KMS-11 (cell line): ENCODE measurements around the gene PIP4K2C.

Experiments used
- H2AFZ ChIP-seq: fragments of 200-600 bp; sonication (generic); 2 replicates; pipeline ENCODE4 v1.6.1; 2016; ENCODE audit warnings: antibody characterized with exemption, mixed run types, low read depth
- H3K27ac ChIP-seq: fragments of 200-600 bp; sonication (generic); 2 replicates; pipeline ENCODE4 v1.6.1; 2016; ENCODE audit warnings: mild to moderate bottlenecking, mixed run types
- H3K27me3 ChIP-seq: fragments of 200-600 bp; sonication (generic); 2 replicates; pipeline ENCODE4 v1.6.1; 2017; ENCODE audit warnings: mild to moderate bottlenecking, low read depth, mixed run types, moderate library complexity; ENCODE audit not compliant: insufficient read depth
- H3K36me3 ChIP-seq: fragments of 200-600 bp; sonication (generic); 2 replicates; pipeline ENCODE4 v1.6.1; 2017; ENCODE audit warnings: mild to moderate bottlenecking, mixed run types; ENCODE audit not compliant: insufficient read depth
- H3K4me1 ChIP-seq: fragments of 200-600 bp; sonication (generic); 2 replicates; pipeline ENCODE4 v1.6.1; 2016; ENCODE audit warnings: mild to moderate bottlenecking, low read depth, mixed run types; ENCODE audit not compliant: poor library complexity, severe bottlenecking
- H3K4me2 ChIP-seq: fragments of 200-600 bp; sonication (generic); 2 replicates; pipeline ENCODE4 v1.7.0; 2016; ENCODE audit warnings: mild to moderate bottlenecking, mixed run types
- H3K4me3 ChIP-seq: fragments of 200-600 bp; sonication (generic); IDR thresholded peaks from 2 replicates; pipeline ENCODE4 v1.6.1; 2017; ENCODE audit warnings: low read depth, low read length, mixed read lengths; ENCODE audit not compliant: insufficient read depth
- H3K79me2 ChIP-seq: fragments of 200-600 bp; sonication (generic); 2 replicates; pipeline ENCODE4 v1.6.1; 2016; ENCODE audit warnings: low read depth, mixed run types; ENCODE audit not compliant: insufficient read depth
- H3K9ac ChIP-seq: fragments of 200-600 bp; sonication (generic); 2 replicates; pipeline ENCODE4 v1.6.1; 2016; ENCODE audit warnings: mild to moderate bottlenecking, mixed run types
- H4K20me1 ChIP-seq: fragments of 200-600 bp; sonication (generic); 2 replicates; pipeline ENCODE4 v1.6.1; 2016; ENCODE audit warnings: mild to moderate bottlenecking, mixed run types; ENCODE audit not compliant: insufficient read depth
- CTCF ChIP-seq: fragments of 200-600 bp; sonication (generic); conservative IDR thresholded peaks from 2 replicates; pipeline ENCODE4 v1.6.1; 2017; ENCODE audit warnings: low read depth, mild to moderate bottlenecking, antibody characterized with exemption, low read length, moderate library complexity, mixed read lengths

Gene PIP4K2C

DNA sequence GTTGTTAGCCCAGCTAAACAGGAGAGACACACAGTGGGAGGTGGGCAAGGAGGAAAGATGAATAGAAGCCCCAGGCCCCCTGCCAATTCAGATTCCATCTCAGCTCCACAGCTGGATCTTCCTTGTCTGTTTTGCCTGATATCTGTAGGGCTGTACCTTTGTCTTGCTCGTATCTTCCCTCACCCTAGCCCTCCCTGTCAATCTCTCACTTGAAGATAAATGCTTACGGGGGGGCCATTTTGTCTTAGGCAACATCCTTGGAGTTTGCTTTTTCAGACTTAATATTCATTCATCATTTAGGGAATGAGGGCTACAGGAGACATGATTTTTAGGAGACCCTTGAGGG is 38.7 kb upstream of the PIP4K2C start:
- no peaks in the 10 kb centered on the region for H4K20me1 ChIP-seq
- H3K4me1 ChIP-seq = peaks cover 28% of the 10 kb centered on the region
- TF ChIP-seq CTCF = no peak
- H3K36me3 ChIP-seq = no peaks in the 10 kb centered on the region
- H3K27ac ChIP-seq = no peak overlapping the region
- H3K27me3 ChIP-seq = peaks cover 29% of the 10 kb centered on the region
- no peak overlapping the region for H2AFZ ChIP-seq
- no peak overlapping the region for H3K4me3 ChIP-seq
- H3K9ac ChIP-seq = no peak overlapping the region
- no peaks in the 10 kb centered on the region for H3K79me2 ChIP-seq
- no peak overlapping the region for H3K4me2 ChIP-seq

DNA sequence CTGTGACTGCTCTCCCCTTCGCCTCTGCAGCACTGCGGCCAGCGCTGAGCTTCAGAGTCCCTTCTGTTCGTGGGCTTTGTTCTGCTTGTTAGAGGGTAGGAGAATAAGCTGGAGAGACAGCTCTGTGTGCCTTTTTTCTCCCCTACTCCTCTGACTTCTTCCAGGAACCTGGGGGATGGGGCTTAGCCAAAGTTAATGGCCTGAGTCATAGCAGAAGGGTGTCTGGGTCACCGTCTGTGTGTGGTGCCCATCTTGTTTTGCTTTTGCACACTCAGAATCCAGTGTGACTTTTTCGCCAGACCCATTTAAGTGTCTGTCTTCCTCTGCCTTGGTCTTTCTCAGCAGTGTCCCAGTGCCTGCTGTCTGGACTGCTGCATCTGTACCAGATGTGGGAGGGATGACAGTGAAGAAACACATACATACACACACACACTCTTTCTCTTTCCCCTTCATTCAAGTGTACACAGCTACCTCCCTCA is 38.1 kb upstream of the PIP4K2C start:
- H3K27ac ChIP-seq = no peak overlapping the region
- H3K4me1 ChIP-seq = peaks cover 22% of the 10 kb centered on the region
- no peak overlapping the region for H2AFZ ChIP-seq
- no peak for TF ChIP-seq CTCF
- no peaks in the 10 kb centered on the region for H4K20me1 ChIP-seq
- no peak overlapping the region for H3K9ac ChIP-seq
- H3K79me2 ChIP-seq = no peaks in the 10 kb centered on the region
- no peak overlapping the region for H3K4me3 ChIP-seq
- peaks cover 23% of the 10 kb centered on the region for H3K27me3 ChIP-seq
- no peaks in the 10 kb centered on the region for H3K36me3 ChIP-seq
- H3K4me2 ChIP-seq = no peak overlapping the region

GRCh38 chr12:57553343-57554202 is 37.4 kb upstream of the PIP4K2C start:
- Histone ChIP-seq H3K27ac (no peak overlapping the region), H3K27me3 (peaks cover 16% of the 10 kb centered on the region), H3K36me3 (no peaks in the 10 kb centered on the region), H2AFZ (no peak overlapping the region), H3K4me2 (no peak overlapping the region), H3K9ac (no peak overlapping the region), H3K4me1 (peaks cover 16% of the 10 kb centered on the region), H3K4me3 (no peak overlapping the region), H4K20me1 (no peaks in the 10 kb centered on the region), H3K79me2 (no peaks in the 10 kb centered on the region)
- TF ChIP-seq CTCF = no peak

DNA sequence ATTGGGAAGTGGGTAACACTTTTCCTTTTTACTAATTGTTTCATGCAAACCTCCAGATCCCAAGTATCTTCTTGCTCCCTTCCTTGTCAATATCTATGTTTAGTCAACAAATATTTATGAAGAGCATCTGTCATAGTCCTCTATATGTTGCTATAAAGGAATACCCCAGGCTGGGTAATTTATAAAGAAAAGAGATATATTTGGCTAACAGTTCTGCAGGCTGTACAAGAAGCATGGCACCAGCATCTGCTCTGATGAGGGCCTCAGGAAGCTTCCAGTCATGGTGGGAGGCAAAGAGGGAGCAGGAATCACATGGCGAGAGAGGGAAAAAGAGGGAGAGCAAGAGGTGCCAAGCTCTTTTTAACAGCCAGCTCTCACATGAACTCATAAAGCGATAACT is 36.5 kb upstream of the PIP4K2C start:
- TF ChIP-seq CTCF = no peak
- no peaks in the 10 kb centered on the region for H3K79me2 ChIP-seq

More for the DNA sequence above, 36.5 kb upstream of the PIP4K2C start:
- Histone ChIP-seq H3K27me3 (peaks cover 7% of the 10 kb centered on the region), H2AFZ (no peak overlapping the region), H3K4me2 (no peak overlapping the region), H3K9ac (no peak overlapping the region), H3K4me3 (no peak overlapping the region), H3K4me1 (peaks cover 7% of the 10 kb centered on the region), H3K27ac (no peak overlapping the region), H4K20me1 (no peaks in the 10 kb centered on the region), H3K36me3 (no peaks in the 10 kb centered on the region)
